ENCODE results near the gene MPEG1.
A peak's percentile ranks its signal among the peaks of the same experiment; 100 is the strongest.

The MPEG1 gene

GRCh38 chr11:59208956-59209355, 3.8 kb downstream of the MPEG1 start:
- no peaks in the 10 kb centered on the region for H3K9me2 ChIP-seq (replicated peaks; ENCODE audit: control insufficient read depth, low read length)
- no peaks in the 10 kb centered on the region for H3K9me3 ChIP-seq (ENCODE audit: control insufficient read depth, insufficient read depth, low read length)
- no peaks in the 10 kb centered on the region for H3K79me2 ChIP-seq (ENCODE audit: control insufficient read depth, low read length)
- no peak overlapping the region for H3K27ac ChIP-seq (ENCODE audit: low read depth, low read length)
- no peaks in the 10 kb centered on the region for H4K20me1 ChIP-seq (ENCODE audit: control insufficient read depth, insufficient read depth, low read depth, low read length)
- H3K4me2 ChIP-seq (ENCODE audit: low read length) = no peak overlapping the region
- no peak overlapping the region for H3K4me3 ChIP-seq (ENCODE audit: low read length)
- H3K36me3 ChIP-seq (ENCODE audit: control insufficient read depth, low read length) = no peaks in the 10 kb centered on the region
- no peaks in the 10 kb centered on the region for H3F3A ChIP-seq (ENCODE audit: control insufficient read depth, insufficient read depth)
- peaks cover 29% of the 10 kb centered on the region for H3K4me1 ChIP-seq (ENCODE audit: control insufficient read depth, low read length)
- TF ChIP-seq EZH2phosphoT487 (IDR thresholded peaks at IDR 0.05; ENCODE audit: borderline replicate concordance, low read length) = no peak
- TF ChIP-seq CTCF (IDR thresholded peaks at IDR 0.05; ENCODE audit: low read depth, low read length, poor library complexity, severe bottlenecking) = no peak
- peaks cover 50% of the 10 kb centered on the region for H3K27me3 ChIP-seq (ENCODE audit: control insufficient read depth, low read length)

GRCh38 chr11:59207988-59208451, 4.7 kb downstream of the MPEG1 start:
- Histone ChIP-seq H3K9me2 (replicated peaks; ENCODE audit: control insufficient read depth, low read length) (no peaks in the 10 kb centered on the region), H3K27me3 (ENCODE audit: control insufficient read depth, low read length) (peaks cover 42% of the 10 kb centered on the region), H3K4me2 (ENCODE audit: low read length) (no peak overlapping the region), H3F3A (ENCODE audit: control insufficient read depth, insufficient read depth) (no peaks in the 10 kb centered on the region), H3K4me3 (ENCODE audit: low read length) (no peak overlapping the region), H3K36me3 (ENCODE audit: control insufficient read depth, low read length) (no peaks in the 10 kb centered on the region), H3K9me3 (ENCODE audit: control insufficient read depth, insufficient read depth, low read length) (no peaks in the 10 kb centered on the region), H3K4me1 (ENCODE audit: control insufficient read depth, low read length) (peaks cover 20% of the 10 kb centered on the region), H3K27ac (ENCODE audit: low read depth, low read length) (no peak overlapping the region), H4K20me1 (ENCODE audit: control insufficient read depth, insufficient read depth, low read depth, low read length) (no peaks in the 10 kb centered on the region), H3K79me2 (ENCODE audit: control insufficient read depth, low read length) (no peaks in the 10 kb centered on the region)
- TF ChIP-seq EZH2phosphoT487 (IDR thresholded peaks at IDR 0.05; ENCODE audit: borderline replicate concordance, low read length) (no peak), CTCF (IDR thresholded peaks at IDR 0.05; ENCODE audit: low read depth, low read length, poor library complexity, severe bottlenecking) (peak; percentile 82)

- H3K4me1 ChIP-seq (ENCODE audit: control insufficient read depth, low read length) = peaks cover 9% of the 10 kb centered on the region
- no peak overlapping the region for H3K27ac ChIP-seq (ENCODE audit: low read depth, low read length)
- TF ChIP-seq EZH2phosphoT487 (IDR thresholded peaks at IDR 0.05; ENCODE audit: borderline replicate concordance, low read length) (no peak), CTCF (IDR thresholded peaks at IDR 0.05; ENCODE audit: low read depth, low read length, poor library complexity, severe bottlenecking) (peak; percentile 68)
- H3K27me3 ChIP-seq (ENCODE audit: control insufficient read depth, low read length) = peaks cover 33% of the 10 kb centered on the region
- H3K36me3 ChIP-seq (ENCODE audit: control insufficient read depth, low read length) = no peaks in the 10 kb centered on the region
- H3F3A ChIP-seq (ENCODE audit: control insufficient read depth, insufficient read depth) = no peaks in the 10 kb centered on the region
- no peak overlapping the region for H3K4me2 ChIP-seq (ENCODE audit: low read length)
- no peaks in the 10 kb centered on the region for H3K9me3 ChIP-seq (ENCODE audit: control insufficient read depth, insufficient read depth, low read length)
- no peaks in the 10 kb centered on the region for H3K9me2 ChIP-seq (replicated peaks; ENCODE audit: control insufficient read depth, low read length)
- H3K4me3 ChIP-seq (ENCODE audit: low read length) = no peak overlapping the region
- H4K20me1 ChIP-seq (ENCODE audit: control insufficient read depth, insufficient read depth, low read depth, low read length) = no peaks in the 10 kb centered on the region
- no peaks in the 10 kb centered on the region for H3K79me2 ChIP-seq (ENCODE audit: control insufficient read depth, low read length)
These were observed 6.1 kb downstream of the MPEG1 start for GRCh38 chr11:59206635-59207034.

Data from DOHH2 (cell line).